Smooth muscle cell (in vitro differentiated cells): ENCODE results near the gene FAM111A. TPM values are rescaled to one million over a fixed set of nuclear protein-coding genes. Genes with fewer than 3 reads are reported as not detected.

Experiments
- DNase-seq: peaks from one replicate; lab custom pipeline; 2025; ENCODE audit not compliant: unreplicated experiment; lab: John Stamatoyannopoulos, UW
- H2AFZ ChIP-seq: fragments of 200-600 bp; sonication (generic); 2 replicates; pipeline ENCODE4 v1.6.0; 2016; ENCODE audit warnings: antibody characterized with exemption, low read depth, mild to moderate bottlenecking
- H3F3A ChIP-seq: fragments of 200-600 bp; sonication (generic); 2 replicates; pipeline ENCODE4 v1.6.0; 2017; ENCODE audit warnings: antibody characterized with exemption, low read depth
- H3K27ac ChIP-seq: fragments of 200-600 bp; sonication (generic); 2 replicates; pipeline ENCODE4 v1.5.1; 2016; ENCODE audit warnings: low read depth, mild to moderate bottlenecking
- H3K27me3 ChIP-seq: fragments of 200-600 bp; sonication (generic); 2 replicates; pipeline ENCODE4 v1.6.1; 2016; ENCODE audit warnings: low read depth, mild to moderate bottlenecking
- H3K36me3 ChIP-seq: fragments of 200-600 bp; sonication (generic); 2 replicates; pipeline ENCODE4 v1.5.1; 2016; ENCODE audit warnings: low read depth
- H3K4me1 ChIP-seq: fragments of 200-600 bp; sonication (generic); 2 replicates; pipeline ENCODE4 v1.5.1; 2016; ENCODE audit warnings: low read depth
- H3K4me2 ChIP-seq: fragments of 200-600 bp; sonication (generic); 2 replicates; pipeline ENCODE4 v1.6.0; 2016; ENCODE audit warnings: mild to moderate bottlenecking
- H3K4me3 ChIP-seq: fragments of 200-600 bp; sonication (generic); 2 replicates; pipeline ENCODE4 v1.5.1; 2016; ENCODE audit warnings: mild to moderate bottlenecking
- H3K79me2 ChIP-seq: fragments of 200-600 bp; sonication (generic); 2 replicates; pipeline ENCODE4 v1.6.0; 2016; ENCODE audit warnings: low read depth, mild to moderate bottlenecking
- H3K9ac ChIP-seq: fragments of 200-600 bp; sonication (generic); 2 replicates; pipeline ENCODE4 v1.6.0; 2016; ENCODE audit warnings: low read depth
- H3K9me3 ChIP-seq: fragments of 200-600 bp; sonication (generic); replicated peaks from 2 replicates; pipeline ENCODE4 v1.5.1; 2016; ENCODE audit warnings: low read depth
- H4K20me1 ChIP-seq: fragments of 200-600 bp; sonication (generic); 2 replicates; pipeline ENCODE4 v1.6.0; 2016; ENCODE audit warnings: low read depth
- WGBS: methylation state at CpG from one replicate; pipeline ENCODE4 v1.1.7; 2016; ENCODE audit warnings: low lambda C conversion rate; 5-methylcytosine and 5-hydroxymethylcytosine counted together
- polyA plus RNA-seq: library from polyadenylated mRNA; unstranded; fragments of >200 nt; fragmentation: Nextera tagmentation; extraction: Ambion mirVana; gene quantifications from 2 replicates; pipeline ENCODE4 v1.2.1, GENCODE V29; 2016
- total RNA-seq: library from RNA; depleted of rRNA; stranded (reverse); fragments of >200 nt; gene quantifications from 2 replicates; pipeline ENCODE4 v1.2.3, GENCODE V29; 2014
- TF ChIP-seq, protein P1 (sequence below): fragments of 200-600 bp; sonication (generic); IDR thresholded peaks from 2 replicates; pipeline ENCODE4 v1.5.1; 2017; ENCODE audit warnings: borderline replicate concordance, mild to moderate bottlenecking, antibody characterized with exemption; ENCODE audit not compliant: insufficient read depth, poor library complexity, severe bottlenecking

FAM111A gene
- total and polyA plus RNA-seq, 2 experiments from 2014 or later, result 6.2 to 14.3 TPM

DNA sequence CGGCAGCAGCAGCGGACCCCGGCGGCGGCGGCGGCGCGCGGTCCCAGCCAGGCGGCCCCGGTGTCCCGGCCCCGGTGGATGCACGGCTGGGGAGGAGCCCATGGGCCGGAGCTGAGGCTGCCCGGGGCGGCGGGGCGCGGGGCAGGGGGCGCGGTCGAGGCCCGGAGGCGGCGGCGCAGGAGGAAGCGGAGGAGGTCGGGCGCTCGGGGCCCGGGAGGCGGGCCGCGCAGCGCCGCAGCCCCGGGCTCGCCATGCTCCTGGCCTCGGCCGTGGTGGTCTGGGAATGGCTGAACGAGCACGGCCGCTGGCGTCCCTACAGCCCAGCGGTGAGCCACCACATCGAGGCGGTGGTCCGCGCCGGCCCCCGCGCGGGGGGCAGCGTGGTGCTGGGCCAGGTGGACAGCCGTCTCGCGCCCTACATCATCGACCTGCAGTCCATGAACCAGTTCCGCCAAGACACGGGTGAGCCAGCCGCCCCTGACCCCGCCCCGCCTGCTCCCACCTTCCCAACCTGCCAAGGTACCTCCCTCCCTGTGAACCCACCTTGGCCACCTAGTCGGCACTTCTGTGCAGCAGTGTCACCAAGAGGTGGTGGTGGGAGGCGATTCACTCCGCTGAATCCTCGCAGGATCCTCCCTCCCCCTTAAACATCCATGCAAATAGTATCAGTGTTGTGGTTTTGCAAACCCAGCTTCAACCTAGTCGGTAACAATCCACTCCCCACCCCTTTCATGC lies 29.9 kb downstream of the FAM111A start:
- H3K79me2 ChIP-seq, result peaks cover 8% of the 10 kb centered on the region
- TF ChIP-seq, protein P1, sequence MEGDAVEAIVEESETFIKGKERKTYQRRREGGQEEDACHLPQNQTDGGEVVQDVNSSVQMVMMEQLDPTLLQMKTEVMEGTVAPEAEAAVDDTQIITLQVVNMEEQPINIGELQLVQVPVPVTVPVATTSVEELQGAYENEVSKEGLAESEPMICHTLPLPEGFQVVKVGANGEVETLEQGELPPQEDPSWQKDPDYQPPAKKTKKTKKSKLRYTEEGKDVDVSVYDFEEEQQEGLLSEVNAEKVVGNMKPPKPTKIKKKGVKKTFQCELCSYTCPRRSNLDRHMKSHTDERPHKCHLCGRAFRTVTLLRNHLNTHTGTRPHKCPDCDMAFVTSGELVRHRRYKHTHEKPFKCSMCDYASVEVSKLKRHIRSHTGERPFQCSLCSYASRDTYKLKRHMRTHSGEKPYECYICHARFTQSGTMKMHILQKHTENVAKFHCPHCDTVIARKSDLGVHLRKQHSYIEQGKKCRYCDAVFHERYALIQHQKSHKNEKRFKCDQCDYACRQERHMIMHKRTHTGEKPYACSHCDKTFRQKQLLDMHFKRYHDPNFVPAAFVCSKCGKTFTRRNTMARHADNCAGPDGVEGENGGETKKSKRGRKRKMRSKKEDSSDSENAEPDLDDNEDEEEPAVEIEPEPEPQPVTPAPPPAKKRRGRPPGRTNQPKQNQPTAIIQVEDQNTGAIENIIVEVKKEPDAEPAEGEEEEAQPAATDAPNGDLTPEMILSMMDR, result no peak
- peak overlapping the region; percentile 98 for H3K4me2 ChIP-seq
- no peaks in the 10 kb centered on the region for H3K27me3 ChIP-seq
- peak overlapping the region; percentile 78 for H3K4me3 ChIP-seq
- DNase-seq, result no peak
- 0% methylated on average over 56 of the region's 70 CpGs for WGBS
- H3F3A ChIP-seq, result peaks cover 12% of the 10 kb centered on the region
- H3K4me1 ChIP-seq, result peaks cover 27% of the 10 kb centered on the region
- H3K27ac ChIP-seq, result peak overlapping the region; percentile 85
- H2AFZ ChIP-seq, result peak overlapping the region; percentile 76
- no peaks in the 10 kb centered on the region for H3K9me3 ChIP-seq
- no peaks in the 10 kb centered on the region for H3K36me3 ChIP-seq
- H3K9ac ChIP-seq, result peak overlapping the region; percentile 68
- H4K20me1 ChIP-seq, result peaks cover 6% of the 10 kb centered on the region

DNA sequence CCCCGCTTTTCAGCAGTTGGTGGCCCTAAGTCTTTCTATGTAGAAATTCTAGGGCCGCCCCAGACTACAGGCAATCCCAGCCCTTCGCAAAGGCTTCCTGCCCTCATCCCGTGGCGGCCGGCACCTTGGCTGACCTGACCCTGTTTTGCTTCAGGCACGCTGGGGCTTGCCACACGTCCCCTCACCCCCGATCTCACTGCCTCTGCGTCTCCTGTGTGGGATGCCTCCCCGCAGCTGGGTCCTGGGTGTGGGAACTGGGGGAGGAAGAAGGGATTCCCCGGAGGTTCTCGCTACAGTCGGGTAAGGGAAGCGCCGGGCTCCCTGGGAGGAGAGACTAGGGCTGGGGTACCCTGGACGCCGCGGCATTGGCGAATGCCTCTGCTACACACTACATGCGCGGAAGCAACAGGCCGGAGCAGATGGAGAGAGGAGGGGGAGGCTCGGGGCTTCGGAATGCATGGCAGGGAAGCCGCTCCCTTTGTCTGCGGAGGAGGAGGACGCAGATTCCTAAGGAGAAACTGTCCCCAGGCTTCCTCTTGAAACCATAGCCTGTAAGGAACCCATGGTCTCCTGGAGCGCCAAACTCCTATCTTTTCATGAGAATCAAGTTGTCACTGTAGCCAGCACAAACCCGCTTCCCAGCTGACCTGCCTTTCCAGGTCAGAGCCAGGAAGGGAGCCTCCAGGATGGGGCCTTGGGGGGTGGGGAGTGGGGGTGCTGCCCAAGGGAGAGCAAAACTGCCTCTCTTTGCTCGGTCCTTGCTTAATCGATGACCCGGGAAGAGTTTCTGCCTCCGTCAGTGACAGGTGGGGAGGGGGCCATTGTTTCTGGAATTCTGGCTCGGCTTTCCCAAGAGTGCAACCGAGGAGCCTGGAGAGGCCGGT lies 30.7 kb downstream of the FAM111A start:
- Histone ChIP-seq H3K4me1 (peaks cover 27% of the 10 kb centered on the region), H3K9me3 (no peaks in the 10 kb centered on the region), H3K4me3 (peak overlapping the region; percentile 78), H3F3A (peaks cover 12% of the 10 kb centered on the region), H3K27me3 (no peaks in the 10 kb centered on the region), H3K9ac (peak overlapping the region; percentile 68), H2AFZ (peak overlapping the region; percentile 76), H3K4me2 (peak overlapping the region; percentile 98), H4K20me1 (peaks cover 6% of the 10 kb centered on the region), H3K79me2 (peaks cover 11% of the 10 kb centered on the region), H3K36me3 (no peaks in the 10 kb centered on the region), H3K27ac (peak overlapping the region; percentile 85)
- TF ChIP-seq, protein P1, result no peak
- peak; percentile 52 for DNase-seq
- WGBS, result 1% methylated on average over 37 of the region's 37 CpGs

DNA sequence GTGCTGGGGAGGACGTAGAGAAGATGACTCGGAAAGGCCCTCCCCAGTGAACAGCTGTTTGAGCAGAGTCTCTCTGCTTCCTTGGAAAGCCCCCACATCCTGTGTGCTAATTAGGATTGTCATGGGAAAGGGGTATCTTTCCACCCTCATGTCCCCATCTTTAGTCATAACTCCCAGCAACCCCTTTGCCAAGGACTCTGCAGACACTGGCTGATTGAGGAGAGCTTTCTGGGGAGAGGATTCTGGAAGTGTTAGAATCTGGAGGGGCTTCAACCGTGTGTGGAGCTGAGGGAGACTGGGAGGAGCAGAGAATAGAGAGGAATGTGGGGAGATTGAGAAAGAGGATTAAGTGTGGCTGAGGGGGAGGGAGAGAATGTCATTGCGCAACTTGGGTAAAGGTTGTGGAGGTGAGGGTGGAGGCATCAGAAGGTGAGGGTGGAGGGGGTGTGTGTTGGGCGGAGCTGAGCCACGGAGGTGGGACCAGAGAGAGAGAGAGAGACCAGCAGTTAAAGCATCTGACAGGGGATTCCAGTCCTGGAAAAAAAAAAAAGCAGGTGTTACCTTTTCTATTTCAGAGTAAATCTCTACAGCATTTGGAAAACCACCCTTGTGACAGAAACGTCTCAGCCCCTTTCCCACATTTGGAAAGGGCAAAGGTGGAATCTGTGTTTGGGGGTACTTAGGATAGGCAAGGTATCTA lies 31.5 kb downstream of the FAM111A start:
- DNase-seq, result no peak

More for the DNA sequence above, 31.5 kb downstream of the FAM111A start:
- 9% methylated on average over 7 of the region's 7 CpGs for WGBS
- peaks cover 27% of the 10 kb centered on the region for H3K4me1 ChIP-seq
- peak overlapping the region; percentile 98 for H3K4me2 ChIP-seq
- H3K27me3 ChIP-seq, result no peaks in the 10 kb centered on the region
- peaks cover 15% of the 10 kb centered on the region for H3K79me2 ChIP-seq
- H2AFZ ChIP-seq, result no peak overlapping the region
- H4K20me1 ChIP-seq, result peaks cover 13% of the 10 kb centered on the region
- peak overlapping the region; percentile 78 for H3K4me3 ChIP-seq
- peaks cover 12% of the 10 kb centered on the region for H3F3A ChIP-seq
- peak overlapping the region; percentile 85 for H3K27ac ChIP-seq
- TF ChIP-seq, protein P1, result no peak
- H3K9me3 ChIP-seq, result no peaks in the 10 kb centered on the region
- H3K9ac ChIP-seq, result peak overlapping the region; percentile 68
- no peaks in the 10 kb centered on the region for H3K36me3 ChIP-seq
